Adipose tissue (tissue), 3 donors: ENCODE measurements around the gene FASTKD1. TPM values are rescaled to one million over a fixed set of nuclear protein-coding genes. Genes with fewer than 3 reads are reported as not detected.
"Not testable (repeated sequence)": the region's sequence is repeated elsewhere in the genome, so short reads cannot be mapped to it uniquely, and the experiment has no call there.

Experiments
- H3K27ac ChIP-seq: one replicate; pipeline ENCODE4 v1.5.1; 2013; ENCODE audit warnings: low read depth, low read length
- WGBS, 3 donors: extraction: QIAGEN DNeasy Blood & Tissue Kit; methylation state at CpG; one replicate each; pipeline ENCODE4 v1.1.7; 2013; 5-methylcytosine and 5-hydroxymethylcytosine counted together
- polyA plus RNA-seq, 3 donors: library from polyadenylated mRNA; stranded (reverse); fragments of 200-250 nt; gene quantifications; one replicate each; pipeline ENCODE4 v1.2.3, GENCODE V29; 2013
- donor health status: healthy with polysubstance abuse.
- donor health status: Bipolar disorder and iron deficiency.
- donor health status: healthy.

The FASTKD1 gene
- 10 to 100 TPM in 1 of 3 donors, 1 to 10 TPM in 2; 7.4 to 28.3 (median 7.6) TPM for polyA plus RNA-seq

GRCh38 chr2:169573160-169573973 is at the start of gene FASTKD1:
Gene FASTKD1, minus strand, starts transcription at chr2:169573865. Its CDS starts 1,836 bp downstream, at chr2:169572029.
- 0 to 1% (median 1%) methylated on average over 33 of the region's 33 CpGs for WGBS, 3 donors
- H3K27ac ChIP-seq: no peak within 1 kb of the TSS

GRCh38 chr2:169623235-169623634 is 49.6 kb upstream of the FASTKD1 start:
- no peak overlapping the region for H3K27ac ChIP-seq
- 76 to 90% (median 88%) methylated on average over 4 of the region's 4 CpGs for WGBS, 3 donors

- H3K27ac ChIP-seq: no peak overlapping the region
- WGBS, 3 donors: 78 to 87% (median 79%) methylated on average over 1 of the region's 1 CpG
These were observed 46.8 kb upstream of the FASTKD1 start for GRCh38 chr2:169620509-169620908.

- no peak overlapping the region for H3K27ac ChIP-seq
- WGBS, 3 donors: 53 to 61% (median 55%) methylated on average over 3 of the region's 3 CpGs
These were observed 46.3 kb upstream of the FASTKD1 start for GRCh38 chr2:169619946-169620345.

GRCh38 chr2:169615982-169616381 is 42.3 kb upstream of the FASTKD1 start:
- 100% methylated on average over 1 of the region's 1 CpG for WGBS, 3 donors
- H3K27ac ChIP-seq: not testable (repeated sequence)

GRCh38 chr2:169613876-169614275 is 40.2 kb upstream of the FASTKD1 start:
- 87 to 98% (median 92%) methylated on average over 2 of the region's 2 CpGs for WGBS, 3 donors
- no peak overlapping the region for H3K27ac ChIP-seq

- 72 to 93% (median 84%) methylated on average over 2 of the region's 2 CpGs for WGBS, 3 donors
- no peak overlapping the region for H3K27ac ChIP-seq
These were observed 35.6 kb upstream of the FASTKD1 start for GRCh38 chr2:169609264-169609663.

GRCh38 chr2:169599568-169599967 is 25.9 kb upstream of the FASTKD1 start:
- no peak overlapping the region for H3K27ac ChIP-seq

- no peak overlapping the region for H3K27ac ChIP-seq
- WGBS, 3 donors: 93 to 96% (median 94%) methylated on average over 2 of the region's 2 CpGs
These were observed 25.3 kb upstream of the FASTKD1 start for GRCh38 chr2:169598982-169599381.

GRCh38 chr2:169596546-169596945 is 22.9 kb upstream of the FASTKD1 start:
- H3K27ac ChIP-seq: not testable (repeated sequence)
- WGBS, 3 donors: 78 to 86% (median 85%) methylated on average over 7 of the region's 7 CpGs

- WGBS, 3 donors: 72 to 80% (median 77%) methylated on average over 8 of the region's 8 CpGs
- no peak overlapping the region for H3K27ac ChIP-seq
These were observed 17.1 kb upstream of the FASTKD1 start for GRCh38 chr2:169590804-169591203.

- 13 to 17% (median 14%) methylated on average over 7 of the region's 7 CpGs for WGBS, 3 donors
- no peak overlapping the region for H3K27ac ChIP-seq
These were observed 12.0 kb upstream of the FASTKD1 start for GRCh38 chr2:169585673-169586072.

GRCh38 chr2:169584005-169584877 is 10.6 kb upstream of the FASTKD1 start, which contains the start of gene PPIG:
Gene PPIG, plus strand, starts transcription at chr2:169584351. Its CDS starts 19,691 bp downstream, at chr2:169604042.
- peak within 1 kb of the TSS; percentile 87 for H3K27ac ChIP-seq
- 5 to 6% (median 5%) methylated on average over 45 to 49 of the region's 49 CpGs for WGBS, 3 donors

GRCh38 chr2:169583518-169583917 is 9.9 kb upstream of the FASTKD1 start:
- H3K27ac ChIP-seq: no peak overlapping the region
- WGBS, 3 donors: 93 to 97% (median 94%) methylated on average over 5 of the region's 5 CpGs

GRCh38 chr2:169582552-169583266 is 9.0 kb upstream of the FASTKD1 start:
- H3K27ac ChIP-seq: not testable (repeated sequence)
- WGBS, 3 donors: 96 to 98% (median 98%) methylated on average over 10 of the region's 10 CpGs

- WGBS, 3 donors: 51 to 76% (median 63%) methylated on average over 6 of the region's 6 CpGs
- H3K27ac ChIP-seq: no peak overlapping the region
These were observed 5.4 kb upstream of the FASTKD1 start for GRCh38 chr2:169579044-169579443.

- 91 to 96% (median 92%) methylated on average over 12 to 30 of the region's 36 CpGs for WGBS, 3 donors
- not testable (repeated sequence) for H3K27ac ChIP-seq
These were observed 1.6 kb upstream of the FASTKD1 start for GRCh38 chr2:169575264-169575663.

- not testable (repeated sequence) for H3K27ac ChIP-seq
- WGBS, 3 donors: 59 to 86% (median 85%) methylated on average over 4 to 5 of the region's 5 CpGs
These were observed 874 bp upstream of the FASTKD1 start for GRCh38 chr2:169574539-169574938.

GRCh38 chr2:169573974-169574299 is 272 bp upstream of the FASTKD1 start:
- WGBS, 3 donors: 33 to 35% (median 33%) methylated on average over 6 of the region's 6 CpGs
- H3K27ac ChIP-seq: no peak overlapping the region
